CD8-positive, alpha-beta memory T cell (primary cell): Measurements from ENCODE around the gene SSR1. TPM values are rescaled to one million over a fixed set of nuclear protein-coding genes. Genes with fewer than 3 reads are reported as not detected.
"Not testable (repeated sequence)": the region's sequence is repeated elsewhere in the genome, so short reads cannot be mapped to it uniquely, and the experiment has no call there.

Source experiments
- CTCF ChIA-PET: fragments of 350-600 bp; sonication (Branson Sonifier 250); formaldehyde crosslinking; loops from one replicate; lab custom pipeline; 2021; ENCODE audit warnings: antibody characterized with exemption; lab: Charles Lee
- POLR2A ChIA-PET: fragments of 350-600 bp; sonication (Branson Sonifier 250); formaldehyde crosslinking; loops from one replicate; lab custom pipeline; 2021; ENCODE audit warnings: antibody characterized with exemption; lab: Charles Lee
- DNase-seq, 5 donors: peaks; one replicate each; pipeline versions ENCODE4 v3.0.0 to v3.0.0-alpha.2; 2020 to 2022; ENCODE audit warnings: mixed read lengths in 1 of 5
- H3K27ac ChIP-seq: one replicate; pipeline ENCODE4 v1.7.0; 2013; ENCODE audit warnings: low read depth, mild to moderate bottlenecking, low read length, moderate library complexity
- H3K27me3 ChIP-seq: 2 replicates; pipeline ENCODE4 v1.7.0; 2013; ENCODE audit warnings: low read length, mild to moderate bottlenecking; ENCODE audit not compliant: insufficient read depth, poor library complexity, severe bottlenecking
- H3K36me3 ChIP-seq: 2 replicates; pipeline ENCODE4 v1.7.0; 2013; ENCODE audit warnings: mild to moderate bottlenecking, low read length, moderate library complexity; ENCODE audit not compliant: insufficient read depth
- H3K4me1 ChIP-seq: 2 replicates; pipeline ENCODE4 v1.7.0; 2013; ENCODE audit warnings: mild to moderate bottlenecking, low read length, moderate library complexity; ENCODE audit not compliant: insufficient read depth
- H3K4me3 ChIP-seq: 2 replicates; pipeline ENCODE4 v1.7.0; 2013; ENCODE audit warnings: mild to moderate bottlenecking, low read length
- H3K9me3 ChIP-seq: 2 replicates; pipeline ENCODE4 v1.7.0; 2013; ENCODE audit warnings: mild to moderate bottlenecking, low read length
- H3K27ac Mint-ChIP-seq, 8 donors: one replicate each; pipeline ENCODE4 v1.8.0; 2020 to 2021; ENCODE audit warnings: mixed read lengths in 8 of 8, mild to moderate bottlenecking in 6 of 8, inconsistent platforms in 3 of 8, moderate library complexity in 3 of 8
- H3K27me3 Mint-ChIP-seq, 2 donors: one replicate each; pipeline ENCODE4 v1.8.0; 2020 to 2021; ENCODE audit warnings: mixed read lengths in 2 of 2, mild to moderate bottlenecking in 1 of 2, moderate library complexity in 1 of 2
- H3K36me3 Mint-ChIP-seq, 3 donors: one replicate each; pipeline ENCODE4 v1.8.0; 2020 to 2021; ENCODE audit warnings: mixed read lengths in 3 of 3, inconsistent platforms in 1 of 3, mild to moderate bottlenecking in 1 of 3
- H3K4me1 Mint-ChIP-seq, 3 donors: one replicate each; pipeline ENCODE4 v1.8.0; 2020 to 2021; ENCODE audit warnings: mixed read lengths in 3 of 3, inconsistent platforms in 1 of 3, mild to moderate bottlenecking in 1 of 3
- H3K4me3 Mint-ChIP-seq, 7 donors: one replicate each; pipeline ENCODE4 v1.8.0; 2020 to 2021; ENCODE audit warnings: mixed read lengths in 7 of 7, mild to moderate bottlenecking in 6 of 7, moderate library complexity in 4 of 7, inconsistent platforms in 2 of 7
- H3K9me3 Mint-ChIP-seq, 5 donors: one replicate each; pipeline ENCODE4 v1.8.0; 2020 to 2022; ENCODE audit warnings: mixed read lengths in 5 of 5, mild to moderate bottlenecking in 3 of 5, moderate library complexity in 2 of 5, inconsistent platforms in 1 of 5
- polyA plus RNA-seq: library from polyadenylated mRNA; unstranded; fragments of 300-500 nt; fragmentation: Illumina TruSeq; gene quantifications from one replicate; pipeline ENCODE4 v1.2.3, GENCODE V29; 2021
- total RNA-seq, 2 experiments: library from RNA; stranded (reverse); gene quantifications; one replicate each; pipeline ENCODE4 v1.2.3, GENCODE V29; 2021

Gene SSR1
- total and polyA plus RNA-seq, 3 experiments from 2014 or later, result 153 to 178 (median 165) TPM

GRCh38 chr6:7264686-7265384 is 48.2 kb downstream of the SSR1 start:
- POLR2A ChIA-PET, result no interaction called here
- peaks cover 7% of the 10 kb centered on the region for H3K4me1 ChIP-seq
- no peaks in the 10 kb centered on the region for H3K9me3 ChIP-seq
- no peak for DNase-seq
- no peak overlapping the region for H3K27ac ChIP-seq
- peaks cover 4% of the 10 kb centered on the region for H3K27me3 ChIP-seq
- Mint-ChIP-seq H3K4me3 (no peak overlapping the region), H3K27me3 (peaks cover 16 to 34% of the 10 kb centered on the region in 2 donors), H3K27ac (peak overlapping the region in 1 of 8 donors; percentile 33), H3K36me3 (peaks cover 0 to 16% (median 2%) of the 10 kb centered on the region in 3 donors), H3K9me3 (peaks cover 0 to 3% (median 2%) of the 10 kb centered on the region in 5 donors), H3K4me1 (peaks cover 10 to 23% (median 20%) of the 10 kb centered on the region in 3 donors)
- H3K4me3 ChIP-seq, result no peak overlapping the region
- CTCF ChIA-PET, result interaction anchor here (1.0 kb wide), 1 partner anchor 10 kb away, joined by 6 read pairs; no protein-coding TSS in a partner anchor
- H3K36me3 ChIP-seq, result no peaks in the 10 kb centered on the region

GRCh38 chr6:7264041-7264440 is 49.0 kb downstream of the SSR1 start:
- H3K4me3 ChIP-seq, result no peak overlapping the region
- Mint-ChIP-seq H3K27ac (no peak overlapping the region), H3K27me3 (peaks cover 17 to 42% of the 10 kb centered on the region in 2 donors), H3K36me3 (peaks cover 0 to 16% (median 2%) of the 10 kb centered on the region in 3 donors), H3K9me3 (peaks cover 0 to 3% (median 2%) of the 10 kb centered on the region in 5 donors), H3K4me1 (peaks cover 10 to 26% (median 26%) of the 10 kb centered on the region in 3 donors), H3K4me3 (no peak overlapping the region)
- DNase-seq, result no peak
- peaks cover 4% of the 10 kb centered on the region for H3K27me3 ChIP-seq
- ChIA-PET POLR2A (no interaction called here), CTCF (no interaction called here)
- no peaks in the 10 kb centered on the region for H3K36me3 ChIP-seq
- H3K4me1 ChIP-seq, result peaks cover 7% of the 10 kb centered on the region
- no peaks in the 10 kb centered on the region for H3K9me3 ChIP-seq
- H3K27ac ChIP-seq, result no peak overlapping the region

- CTCF ChIA-PET, result interaction anchor here (2.1 kb wide), 1 partner anchor 12 kb away, joined by 7 read pairs; no protein-coding TSS in a partner anchor
- H3K27me3 ChIP-seq, DNase-seq, POLR2A ChIA-PET, H3K9me3 ChIP-seq, H3K36me3 ChIP-seq, H3K27ac ChIP-seq, H3K4me1 ChIP-seq, H3K4me3 Mint-ChIP-seq, H3K27ac Mint-ChIP-seq, H3K9me3 Mint-ChIP-seq, H3K4me3 ChIP-seq: not testable (repeated sequence)
- H3K36me3 Mint-ChIP-seq, result peaks cover 0 to 16% (median 2%) of the 10 kb centered on the region in 3 donors
- H3K27me3 Mint-ChIP-seq, result peaks cover 17 to 48% of the 10 kb centered on the region in 2 donors
- H3K4me1 Mint-ChIP-seq, result peaks cover 10 to 26% (median 26%) of the 10 kb centered on the region in 3 donors
Observed at GRCh38 chr6:7263519-7263805, 49.5 kb downstream of the SSR1 start.

- Mint-ChIP-seq H3K27ac (no peak overlapping the region), H3K4me3 (peak overlapping the region in 1 of 7 donors; percentile 84), H3K27me3 (peaks cover 15 to 50% of the 10 kb centered on the region in 2 donors), H3K4me1 (peaks cover 10 to 26% (median 26%) of the 10 kb centered on the region in 3 donors), H3K9me3 (peaks cover 0 to 3% (median 2%) of the 10 kb centered on the region in 5 donors), H3K36me3 (peaks cover 0 to 12% (median 0%) of the 10 kb centered on the region in 3 donors)
- no peaks in the 10 kb centered on the region for H3K36me3 ChIP-seq
- H3K9me3 ChIP-seq, result no peaks in the 10 kb centered on the region
- H3K27ac ChIP-seq, result no peak overlapping the region
- H3K4me1 ChIP-seq, result peaks cover 7% of the 10 kb centered on the region
- peaks cover 4% of the 10 kb centered on the region for H3K27me3 ChIP-seq
- DNase-seq, result no peak
- ChIA-PET POLR2A (no interaction called here), CTCF (interaction anchor here (2.1 kb wide), 1 partner anchor 13 kb away, joined by 7 read pairs; no protein-coding TSS in a partner anchor)
- no peak overlapping the region for H3K4me3 ChIP-seq
Observed at GRCh38 chr6:7262746-7263518, 50.1 kb downstream of the SSR1 start.

GRCh38 chr6:7261852-7262461 is 51.0 kb downstream of the SSR1 start:
- no peaks in the 10 kb centered on the region for H3K9me3 ChIP-seq
- peaks cover 0 to 3% (median 2%) of the 10 kb centered on the region in 5 donors for H3K9me3 Mint-ChIP-seq
- peaks cover 15 to 50% of the 10 kb centered on the region in 2 donors for H3K27me3 Mint-ChIP-seq
- DNase-seq, result no peak
- no peaks in the 10 kb centered on the region for H3K36me3 ChIP-seq
- peaks cover 0 to 11% (median 0%) of the 10 kb centered on the region in 3 donors for H3K36me3 Mint-ChIP-seq
- H3K27ac ChIP-seq, result no peak overlapping the region
- peak overlapping the region in 2 of 8 donors; percentile 65 to 66 for H3K27ac Mint-ChIP-seq
- ChIA-PET POLR2A (no interaction called here), CTCF (interaction anchor here (1.2 to 2.1 kb wide), 2 partner anchors 14 to 19 kb away, joined by 6 to 7 read pairs; no protein-coding TSS in a partner anchor)
- peaks cover 7% of the 10 kb centered on the region for H3K4me1 ChIP-seq
- peak overlapping the region; percentile 65 to 88 (median 79) for H3K4me3 Mint-ChIP-seq
- H3K4me3 ChIP-seq, result peak overlapping the region; percentile 61
- peaks cover 10 to 26% (median 26%) of the 10 kb centered on the region in 3 donors for H3K4me1 Mint-ChIP-seq
- peaks cover 4% of the 10 kb centered on the region for H3K27me3 ChIP-seq

GRCh38 chr6:7261032-7261841 is 51.8 kb downstream of the SSR1 start:
- H3K27ac ChIP-seq, result no peak overlapping the region
- Mint-ChIP-seq H3K36me3 (peaks cover 0 to 6% (median 0%) of the 10 kb centered on the region in 3 donors), H3K9me3 (peaks cover 0 to 4% (median 0%) of the 10 kb centered on the region in 5 donors), H3K4me3 (peak overlapping the region; percentile 58 to 88 (median 80)), H3K4me1 (peaks cover 10 to 26% (median 26%) of the 10 kb centered on the region in 3 donors), H3K27ac (peak overlapping the region in 3 of 8 donors; percentile 23 to 80 (median 42)), H3K27me3 (peaks cover 15 to 47% of the 10 kb centered on the region in 2 donors)
- H3K36me3 ChIP-seq, result no peaks in the 10 kb centered on the region
- H3K9me3 ChIP-seq, result no peaks in the 10 kb centered on the region
- CTCF ChIA-PET, result interaction anchor here (1.2 to 2.1 kb wide), 2 partner anchors 14 to 18 kb away, joined by 6 to 7 read pairs; no protein-coding TSS in a partner anchor
- H3K4me1 ChIP-seq, result peaks cover 7% of the 10 kb centered on the region
- DNase-seq, result peak in 3 of 5 donors; percentile 5 to 10 (median 10)
- POLR2A ChIA-PET, result no interaction called here
- peaks cover 4% of the 10 kb centered on the region for H3K27me3 ChIP-seq
- H3K4me3 ChIP-seq, result peak overlapping the region; percentile 61
